Measurements from ENCODE around the gene BCDIN3D. TPM values are rescaled to one million over a fixed set of nuclear protein-coding genes. Genes with fewer than 3 reads are reported as not detected.

BCDIN3D gene
- total RNA-seq, 1 donor from 2014 or later: 3.5 TPM

Other genes with a start within 250 kb of the BCDIN3D start
- 0.16 and 0.33 TPM in 2 replicates for gene FAM186B, start 237.5 kb downstream of the BCDIN3D start, total RNA-seq
- 12.3 and 12.7 TPM in 2 replicates for gene PRPF40B, start 219.5 kb downstream of the BCDIN3D start, total RNA-seq
- 39.1 and 39.8 TPM in 2 replicates for gene FMNL3, start 135.7 kb downstream of the BCDIN3D start, total RNA-seq
- gene TMBIM6, start 101.5 kb downstream of the BCDIN3D start, total RNA-seq: 370 and 372 TPM in 2 replicates
- gene NCKAP5L, start 14.7 kb downstream of the BCDIN3D start, total RNA-seq: 4.8 and 5.0 TPM in 2 replicates
- 0.30 and 0.54 TPM in 2 replicates for gene FAIM2, start 60.8 kb upstream of the BCDIN3D start, total RNA-seq
- gene AQP2, start 107.6 kb upstream of the BCDIN3D start, total RNA-seq: not detected in 2 replicates
- not detected in 2 replicates for gene AQP5, start 118.8 kb upstream of the BCDIN3D start, total RNA-seq
- not detected in 2 replicates for gene AQP6, start 129.8 kb upstream of the BCDIN3D start, total RNA-seq
- gene RACGAP1, start 182.4 kb upstream of the BCDIN3D start, total RNA-seq: 71.2 and 71.6 TPM in 2 replicates
- 17.6 and 19.7 TPM in 2 replicates for gene ASIC1, start 214.5 kb upstream of the BCDIN3D start, total RNA-seq
- gene SMARCD1, start 242.2 kb upstream of the BCDIN3D start, total RNA-seq: 73.1 and 82.5 TPM in 2 replicates